Ishikawa (cell line): ENCODE data around the gene MYO5A.

Experiments
- CEBPB ChIP-seq: IDR thresholded peaks from 2 replicates; pipeline ENCODE4 v1.6.1; 2012
- CREB1 ChIP-seq: IDR thresholded peaks from 2 replicates; pipeline ENCODE4 v1.6.1; 2012; ENCODE audit warnings: low read depth
- EGR1 ChIP-seq: IDR thresholded peaks from 2 replicates; pipeline ENCODE4 v1.6.1; 2012
- EP300 ChIP-seq: IDR thresholded peaks from 2 replicates; pipeline ENCODE4 v1.6.1; 2012; ENCODE audit warnings: borderline replicate concordance
- FOXM1 ChIP-seq: IDR thresholded peaks from 2 replicates; pipeline ENCODE4 v1.6.1; 2012; ENCODE audit warnings: low read depth, borderline replicate concordance
- MAX ChIP-seq: IDR thresholded peaks from 2 replicates; pipeline ENCODE4 v1.6.1; 2012
- NFIC ChIP-seq: IDR thresholded peaks from 2 replicates; pipeline ENCODE4 v1.6.1; 2012
- RAD21 ChIP-seq: IDR thresholded peaks from 2 replicates; pipeline ENCODE4 v1.6.1; 2012; ENCODE audit warnings: low read depth
- REST ChIP-seq: IDR thresholded peaks from 2 replicates; pipeline ENCODE4 v1.6.1; 2012; ENCODE audit warnings: low read depth, mild to moderate bottlenecking
- TAF1 ChIP-seq: IDR thresholded peaks from 2 replicates; pipeline ENCODE4 v1.6.1; 2012; ENCODE audit warnings: low read depth, mild to moderate bottlenecking
- TCF12 ChIP-seq: IDR thresholded peaks from 2 replicates; pipeline ENCODE4 v1.6.1; 2012; ENCODE audit warnings: low read depth
- TEAD4 ChIP-seq: IDR thresholded peaks from 2 replicates; pipeline ENCODE4 v1.6.1; 2012
- USF1 ChIP-seq: IDR thresholded peaks from 2 replicates; pipeline ENCODE4 v1.6.1; 2012
- YY1 ChIP-seq: IDR thresholded peaks from 2 replicates; pipeline ENCODE4 v1.6.1; 2012; ENCODE audit warnings: low read depth
- ZBTB7A ChIP-seq: IDR thresholded peaks from 2 replicates; pipeline ENCODE4 v1.6.1; 2012; ENCODE audit warnings: low read depth

The MYO5A gene

GRCh38 chr15:52397118-52397517, 131.6 kb downstream of the MYO5A start:
- TF ChIP-seq USF1 (no peak), ZBTB7A (no peak), CREB1 (no peak), YY1 (no peak), REST (no peak), EP300 (no peak), TAF1 (no peak), TEAD4 (no peak), TCF12 (no peak), CEBPB (no peak), MAX (no peak), RAD21 (no peak), FOXM1 (no peak), EGR1 (no peak), NFIC (no peak)

- TF ChIP-seq CREB1, result no peak
- no peak for TF ChIP-seq YY1
- no peak for TF ChIP-seq EP300
- TF ChIP-seq EGR1, result no peak
- TF ChIP-seq TAF1, result no peak
Observed at GRCh38 chr15:52394118-52394517, 134.6 kb downstream of the MYO5A start.

- TF ChIP-seq YY1, result no peak
- TF ChIP-seq USF1, result no peak
- no peak for TF ChIP-seq CREB1
- no peak for TF ChIP-seq MAX
- TF ChIP-seq CEBPB, result no peak
- TF ChIP-seq RAD21, result no peak
Observed at GRCh38 chr15:52392008-52392687, 136.5 kb downstream of the MYO5A start.

GRCh38 chr15:52391069-52391468, 137.6 kb downstream of the MYO5A start:
- no peak for TF ChIP-seq MAX
- TF ChIP-seq EGR1, result no peak
- TF ChIP-seq TAF1, result no peak
- TF ChIP-seq USF1, result no peak
- TF ChIP-seq CEBPB, result no peak
- TF ChIP-seq ZBTB7A, result no peak
- no peak for TF ChIP-seq YY1

- TF ChIP-seq EP300 (no peak), TCF12 (no peak), USF1 (no peak), EGR1 (no peak), FOXM1 (no peak), RAD21 (no peak), YY1 (no peak), MAX (no peak), TEAD4 (no peak), TAF1 (no peak), NFIC (no peak)
Observed at GRCh38 chr15:52385670-52386069, 143.0 kb downstream of the MYO5A start.

GRCh38 chr15:52383100-52383588, 145.5 kb downstream of the MYO5A start:
- TF ChIP-seq ZBTB7A (no peak), TEAD4 (no peak), TCF12 (no peak), EP300 (no peak), FOXM1 (no peak), REST (no peak), NFIC (no peak)
